GM18951 (cell line): ENCODE data around the gene NAB2.
A peak's percentile ranks its signal among the peaks of the same experiment; 100 is the strongest.

Experiments used
- POLR2A ChIP-seq: IDR thresholded peaks from 4 replicates; pipeline ENCODE4 v1.6.1; 2011; ENCODE audit warnings: mild to moderate bottlenecking; ENCODE audit not compliant: insufficient read length, insufficient read depth; ENCODE audit errors: extremely low read depth
- in situ Hi-C: fragments of 300-500 bp; cut with MboI; formaldehyde crosslinking; loops from one replicate; pipeline ENCODE4 v1.12.0; 2022; ENCODE audit warnings: low sequenced_read_pairs, mixed read lengths, inconsistent platforms; ENCODE audit not compliant: unreplicated experiment

The NAB2 gene

GRCh38 chr12:57080855-57081254 is 8.1 kb upstream of the NAB2 start:
- TF ChIP-seq POLR2A = no peak
- in situ Hi-C loops = no loop called here

GRCh38 chr12:57085999-57086492 is 2.9 kb upstream of the NAB2 start:
- in situ Hi-C loops = no loop called here

GRCh38 chr12:57086493-57087009 is 2.4 kb upstream of the NAB2 start:
- in situ Hi-C loops = no loop called here
- no peak for TF ChIP-seq POLR2A

More at GRCh38 chr12:57085999-57086492, 2.9 kb upstream of the NAB2 start:
- TF ChIP-seq POLR2A = no peak

- in situ Hi-C loops = no loop called here
- TF ChIP-seq POLR2A = peak; percentile 62
These were observed 1.8 kb upstream of the NAB2 start for GRCh38 chr12:57087010-57087690.

GRCh38 chr12:57087691-57088353 is 1.1 kb upstream of the NAB2 start:
- TF ChIP-seq POLR2A = peak; percentile 55
- in situ Hi-C loops = no loop called here

GRCh38 chr12:57089271-57090245 is 644 bp downstream of the NAB2 start:
- in situ Hi-C loops = no loop called here
- TF ChIP-seq POLR2A = no peak

- in situ Hi-C loops = no loop called here
- TF ChIP-seq POLR2A = no peak
These were observed 1.6 kb downstream of the NAB2 start for GRCh38 chr12:57090490-57090889.

- in situ Hi-C loops = no loop called here
- no peak for TF ChIP-seq POLR2A
These were observed 2.2 kb downstream of the NAB2 start for GRCh38 chr12:57090924-57091637.

GRCh38 chr12:57091638-57092528 is 3.0 kb downstream of the NAB2 start:
- in situ Hi-C loops = no loop called here
- TF ChIP-seq POLR2A = no peak

- TF ChIP-seq POLR2A = no peak
- in situ Hi-C loops = no loop called here
These were observed 3.6 kb downstream of the NAB2 start for GRCh38 chr12:57092529-57092862.

- in situ Hi-C loops = no loop called here
- no peak for TF ChIP-seq POLR2A
These were observed 4.0 kb downstream of the NAB2 start for GRCh38 chr12:57092876-57093414.
